Tibial nerve (tissue), 4 donors: ENCODE measurements around the gene RNF135. TPM values are rescaled to one million over a fixed set of nuclear protein-coding genes. Genes with fewer than 3 reads are reported as not detected.

Experiments used
- DNase-seq, 2 donors: peaks; one replicate each; pipeline ENCODE4 v3.0.0-alpha.2; 2019; ENCODE audit warnings: low spot score in 2 of 2
- H3K27ac ChIP-seq, 4 donors: fragments of 200-600 bp; sonication (generic) in 3 of 4; one replicate each; pipeline ENCODE4 v1.5.1; 2017 to 2019; ENCODE audit warnings: mild to moderate bottlenecking in 1 of 4
- H3K27me3 ChIP-seq, 2 donors: fragments of 200-600 bp; sonication (generic) in 1 of 2; one replicate each; pipeline versions ENCODE4 v1.5.1 to v1.6.0; 2017 to 2019
- H3K36me3 ChIP-seq, 3 donors: fragments of 200-600 bp; sonication (generic); one replicate each; pipeline ENCODE4 v1.5.1; 2018 to 2019
- H3K4me1 ChIP-seq, 4 donors: fragments of 200-600 bp; sonication (generic) in 3 of 4; one replicate each; pipeline ENCODE4 v1.5.1; 2017 to 2019
- H3K4me3 ChIP-seq, 4 donors: fragments of 200-600 bp; sonication (generic) in 3 of 4; one replicate each; pipeline ENCODE4 v1.5.1; 2017 to 2019; ENCODE audit warnings: mild to moderate bottlenecking in 1 of 4, moderate library complexity in 1 of 4
- H3K9me3 ChIP-seq, 4 donors: fragments of 200-600 bp; sonication (generic) in 3 of 4; one replicate each; pipeline ENCODE4 v1.5.1; 2017 to 2019
- CTCF ChIP-seq, 5 experiments: fragments of 200-600 bp in 3 of 5; fragments of 450-650 bp in 2 of 5; sonication (generic) in 3 of 5; IDR thresholded peaks; one replicate each; pipeline ENCODE4 v1.5.1; 2016 to 2019; ENCODE audit warnings: antibody characterized with exemption in 5 of 5, mild to moderate bottlenecking in 3 of 5, moderate library complexity in 2 of 5
- EP300 ChIP-seq, 2 donors: sonication (generic); formaldehyde crosslinking; IDR thresholded peaks; one replicate each; pipeline ENCODE4 v1.6.1; 2017; ENCODE audit warnings: antibody characterized with exemption in 2 of 2, mild to moderate bottlenecking in 1 of 2
- POLR2A ChIP-seq, 2 donors: fragments of 450-650 bp; IDR thresholded peaks; one replicate each; pipeline ENCODE4 v1.6.1; 2017; ENCODE audit warnings: antibody characterized with exemption in 2 of 2, mild to moderate bottlenecking in 2 of 2, moderate library complexity in 2 of 2
- WGBS, 2 donors: methylation state at CpG; one replicate each; pipeline ENCODE4 v1.1.5; 2018; 5-methylcytosine and 5-hydroxymethylcytosine counted together
- total RNA-seq, 4 donors: library from RNA; depleted of rRNA; stranded (reverse); fragments of >200 nt; gene quantifications; one replicate each; pipeline ENCODE4 v1.1.0, GENCODE V29; 2016

The RNF135 gene
- total RNA-seq, 4 donors from 2014 or later = 33.3 to 78.3 (median 45.3) TPM

GRCh38 chr17:30982855-30983254, 12.0 kb downstream of the RNF135 start:
- TF ChIP-seq CTCF (IDR thresholded peaks at IDR 0.05) (no peak), EP300 (IDR thresholded peaks at IDR 0.05) (no peak), POLR2A (IDR thresholded peaks at IDR 0.05) (no peak)
- H3K36me3 ChIP-seq = peaks cover 0 to 34% (median 0%) of the 10 kb centered on the region in 3 donors
- H3K27ac ChIP-seq = no peak overlapping the region
- 81 to 96% methylated on average over 1 of the region's 1 CpG for WGBS, 2 donors
- no peak for DNase-seq
- H3K9me3 ChIP-seq = no peaks in the 10 kb centered on the region
- H3K4me1 ChIP-seq = no peaks in the 10 kb centered on the region
- no peaks in the 10 kb centered on the region for H3K27me3 ChIP-seq
- no peak overlapping the region for H3K4me3 ChIP-seq

GRCh38 chr17:30990458-30990857, 19.6 kb downstream of the RNF135 start:
- Histone ChIP-seq H3K4me1 (no peaks in the 10 kb centered on the region), H3K27me3 (no peaks in the 10 kb centered on the region), H3K4me3 (no peak overlapping the region), H3K9me3 (no peaks in the 10 kb centered on the region), H3K27ac (no peak overlapping the region), H3K36me3 (peaks cover 0 to 80% (median 2%) of the 10 kb centered on the region in 3 donors)
- 81 to 85% methylated on average over 3 of the region's 3 CpGs for WGBS, 2 donors
- TF ChIP-seq CTCF (IDR thresholded peaks at IDR 0.05) (no peak), EP300 (IDR thresholded peaks at IDR 0.05) (no peak), POLR2A (IDR thresholded peaks at IDR 0.05) (no peak)
- DNase-seq = no peak

- DNase-seq = no peak
- Histone ChIP-seq H3K9me3 (no peaks in the 10 kb centered on the region), H3K36me3 (peaks cover 2 to 80% (median 6%) of the 10 kb centered on the region in 3 donors), H3K4me1 (no peaks in the 10 kb centered on the region), H3K4me3 (no peak overlapping the region), H3K27ac (no peak overlapping the region), H3K27me3 (no peaks in the 10 kb centered on the region)
- WGBS, 2 donors = 96 to 100% methylated on average over 3 of the region's 3 CpGs
- no peak for TF ChIP-seq CTCF (IDR thresholded peaks at IDR 0.05)
- no peak for TF ChIP-seq EP300 (IDR thresholded peaks at IDR 0.05)
- no peak for TF ChIP-seq POLR2A (IDR thresholded peaks at IDR 0.05)
Observed at GRCh38 chr17:30992551-30992950, 21.7 kb downstream of the RNF135 start.

DNA sequence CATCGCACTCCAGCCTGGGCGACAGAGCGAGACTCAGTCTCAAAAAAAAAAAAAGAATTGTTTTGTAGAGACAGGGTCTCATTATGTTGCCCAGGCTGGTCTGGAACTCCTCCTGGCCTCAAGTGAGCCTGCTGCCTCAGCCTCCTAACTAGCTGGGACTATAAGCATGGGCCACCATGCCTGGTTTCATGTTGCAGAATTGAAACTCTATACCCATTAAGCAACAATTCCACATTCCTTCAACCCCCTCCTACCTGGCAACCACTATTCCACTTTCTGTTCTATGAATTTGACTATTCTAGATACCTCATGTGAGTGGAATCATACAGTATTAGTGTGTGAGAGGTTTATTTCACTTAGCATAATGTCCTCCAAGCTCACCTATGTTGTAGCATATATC, 24.5 kb downstream of the RNF135 start:
- peaks cover 2 to 90% (median 19%) of the 10 kb centered on the region in 3 donors for H3K36me3 ChIP-seq

GRCh38 chr17:30996486-30996885, 25.6 kb downstream of the RNF135 start:
- no peak for DNase-seq
- WGBS, 2 donors = 91 to 93% methylated on average over 3 of the region's 3 CpGs
- H3K36me3 ChIP-seq = peaks cover 2 to 98% (median 19%) of the 10 kb centered on the region in 3 donors
- H3K4me1 ChIP-seq = no peaks in the 10 kb centered on the region
- no peaks in the 10 kb centered on the region for H3K9me3 ChIP-seq
- H3K4me3 ChIP-seq = no peak overlapping the region
- H3K27me3 ChIP-seq = no peaks in the 10 kb centered on the region
- no peak overlapping the region for H3K27ac ChIP-seq
- TF ChIP-seq POLR2A (IDR thresholded peaks at IDR 0.05) (no peak), EP300 (IDR thresholded peaks at IDR 0.05) (no peak), CTCF (IDR thresholded peaks at IDR 0.05) (no peak)

More for the DNA sequence above, 24.5 kb downstream of the RNF135 start:
- Histone ChIP-seq H3K4me1 (no peaks in the 10 kb centered on the region), H3K27ac (no peak overlapping the region), H3K4me3 (no peak overlapping the region), H3K27me3 (no peaks in the 10 kb centered on the region), H3K9me3 (no peaks in the 10 kb centered on the region)
- 93 to 96% methylated on average over 3 of the region's 3 CpGs for WGBS, 2 donors
- no peak for TF ChIP-seq CTCF (IDR thresholded peaks at IDR 0.05)
- TF ChIP-seq POLR2A (IDR thresholded peaks at IDR 0.05) = no peak
- TF ChIP-seq EP300 (IDR thresholded peaks at IDR 0.05) = no peak
- no peak for DNase-seq
